Omental fat pad (tissue), 4 donors: Measurements from ENCODE around the gene ERCC3. TPM values are rescaled to one million over a fixed set of nuclear protein-coding genes. Genes with fewer than 3 reads are reported as not detected.
"Not testable (repeated sequence)": the region's sequence is repeated elsewhere in the genome, so short reads cannot be mapped to it uniquely, and the experiment has no call there.

ENCODE experiments used
- ATAC-seq: fragments of 150-250 bp; one replicate; pipeline ENCODE4 v1.9.1; 2016; ENCODE audit warnings: mild to moderate bottlenecking, moderate library complexity; ENCODE audit not compliant: low FRiP score
- DNase-seq: peaks from one replicate; pipeline ENCODE4 v3.0.0-alpha.2; 2019; ENCODE audit warnings: low spot score
- total RNA-seq, 4 donors: library from RNA; depleted of rRNA; stranded (reverse); fragments of >200 nt; gene quantifications; one replicate each; pipeline ENCODE4 v1.1.0, GENCODE V29; 2016
- TF ChIP-seq, protein P1 (sequence below), 3 donors: fragments of 450-650 bp; IDR thresholded peaks; one replicate each; pipeline ENCODE4 v1.5.1; 2016 to 2017; ENCODE audit warnings: antibody characterized with exemption in 3 of 3, mild to moderate bottlenecking in 3 of 3, moderate library complexity in 2 of 3

ERCC3 gene
- total RNA-seq, 4 donors from 2014 or later, result 27.7 to 58.8 (median 37.5) TPM

DNA sequence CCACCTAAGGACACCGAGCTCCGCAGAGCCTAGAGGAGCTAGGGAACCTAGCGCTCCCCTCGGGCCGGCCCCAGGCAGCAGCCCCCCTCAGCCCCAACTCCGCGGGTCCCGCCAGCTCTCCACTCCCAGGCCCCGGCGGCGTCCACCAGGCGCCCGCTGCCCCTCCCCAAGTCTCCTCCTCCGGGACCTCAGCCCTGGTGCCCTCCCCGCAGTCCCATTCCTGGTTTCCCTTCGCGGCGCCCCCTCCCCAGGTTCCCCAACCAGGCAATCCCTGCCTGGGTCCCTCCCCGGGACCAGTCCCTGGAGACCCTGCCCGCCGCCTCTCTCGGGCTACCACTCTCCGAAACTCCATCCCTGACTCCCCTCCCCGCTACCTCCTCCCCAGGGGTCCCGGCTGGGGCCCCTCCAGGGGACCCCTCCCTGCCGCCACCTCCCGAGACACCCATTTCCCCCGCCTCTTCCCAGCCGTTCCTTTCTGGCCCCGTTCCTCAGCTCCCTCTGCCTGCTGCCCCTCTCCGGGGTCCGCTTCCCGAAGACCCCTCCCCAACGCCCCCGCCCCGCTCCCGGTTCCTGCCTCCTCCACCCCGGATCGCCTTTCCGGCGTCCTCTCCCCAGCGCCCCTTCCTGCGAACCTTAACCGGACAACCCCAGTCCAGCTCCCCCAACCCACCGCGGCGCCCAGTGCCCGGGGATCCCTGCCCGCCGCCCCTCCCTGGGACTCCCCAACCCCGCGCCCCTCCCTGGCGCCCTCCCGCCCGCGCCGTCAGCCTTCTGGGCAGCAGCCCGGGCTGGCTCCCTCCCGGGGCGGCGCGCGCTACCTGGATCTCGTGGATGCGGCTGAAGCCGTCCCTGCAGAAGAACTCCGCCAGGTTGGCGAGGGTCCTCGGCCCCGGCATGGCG is 74.5 kb downstream of the ERCC3 start:
- TF ChIP-seq, protein P1, sequence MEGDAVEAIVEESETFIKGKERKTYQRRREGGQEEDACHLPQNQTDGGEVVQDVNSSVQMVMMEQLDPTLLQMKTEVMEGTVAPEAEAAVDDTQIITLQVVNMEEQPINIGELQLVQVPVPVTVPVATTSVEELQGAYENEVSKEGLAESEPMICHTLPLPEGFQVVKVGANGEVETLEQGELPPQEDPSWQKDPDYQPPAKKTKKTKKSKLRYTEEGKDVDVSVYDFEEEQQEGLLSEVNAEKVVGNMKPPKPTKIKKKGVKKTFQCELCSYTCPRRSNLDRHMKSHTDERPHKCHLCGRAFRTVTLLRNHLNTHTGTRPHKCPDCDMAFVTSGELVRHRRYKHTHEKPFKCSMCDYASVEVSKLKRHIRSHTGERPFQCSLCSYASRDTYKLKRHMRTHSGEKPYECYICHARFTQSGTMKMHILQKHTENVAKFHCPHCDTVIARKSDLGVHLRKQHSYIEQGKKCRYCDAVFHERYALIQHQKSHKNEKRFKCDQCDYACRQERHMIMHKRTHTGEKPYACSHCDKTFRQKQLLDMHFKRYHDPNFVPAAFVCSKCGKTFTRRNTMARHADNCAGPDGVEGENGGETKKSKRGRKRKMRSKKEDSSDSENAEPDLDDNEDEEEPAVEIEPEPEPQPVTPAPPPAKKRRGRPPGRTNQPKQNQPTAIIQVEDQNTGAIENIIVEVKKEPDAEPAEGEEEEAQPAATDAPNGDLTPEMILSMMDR (IDR thresholded peaks at IDR 0.05), result no peak
- peak; percentile 30 for ATAC-seq
- DNase-seq, result no peak

GRCh38 chr2:127218812-127219170 is 75.2 kb downstream of the ERCC3 start:
- DNase-seq (no peak), ATAC-seq (no peak)
- TF ChIP-seq, protein P1 (IDR thresholded peaks at IDR 0.05), result no peak

DNA sequence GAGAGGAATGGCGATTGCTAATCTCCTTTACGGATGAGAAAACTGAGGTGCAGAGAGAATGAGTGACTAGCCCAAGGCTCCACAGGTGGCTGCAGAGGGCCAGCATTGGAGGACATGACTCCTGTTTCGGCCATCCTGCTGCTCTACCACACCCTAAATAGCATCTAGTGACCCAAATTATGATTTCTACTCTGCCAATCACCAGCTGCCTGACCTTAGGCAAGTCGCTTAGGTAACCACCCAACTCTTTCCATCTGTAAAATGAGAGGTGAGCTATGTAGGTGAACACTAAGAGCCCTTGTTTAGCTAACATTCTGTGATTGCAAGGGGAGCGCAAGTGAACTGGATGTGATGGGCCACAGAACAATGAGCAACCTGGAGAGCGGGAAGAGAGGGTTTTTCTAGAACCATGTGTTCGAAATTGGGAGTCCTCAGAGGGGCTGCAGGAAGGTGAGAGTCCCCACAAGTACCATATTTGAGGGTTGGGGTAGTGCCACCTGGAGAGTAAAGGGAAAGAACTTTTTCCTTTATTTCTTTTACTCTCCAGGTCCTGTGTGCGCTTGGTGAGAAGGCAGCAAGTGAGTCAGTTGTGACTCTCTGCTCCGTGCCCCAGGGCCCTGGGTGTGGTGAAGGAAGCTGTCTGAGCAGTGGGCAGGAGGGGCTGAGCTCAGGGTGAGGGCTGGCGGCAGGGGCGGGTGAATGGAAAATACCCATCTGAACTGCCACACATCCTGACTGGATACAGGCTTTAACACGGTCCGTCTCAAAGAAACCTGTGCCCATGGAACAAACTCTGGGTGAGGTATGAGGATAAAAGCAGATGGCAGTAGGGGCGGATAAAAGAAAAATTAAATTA is 76.2 kb downstream of the ERCC3 start:
- ATAC-seq (no peak), DNase-seq (no peak)
- TF ChIP-seq, protein P1 (IDR thresholded peaks at IDR 0.05), result no peak

DNA sequence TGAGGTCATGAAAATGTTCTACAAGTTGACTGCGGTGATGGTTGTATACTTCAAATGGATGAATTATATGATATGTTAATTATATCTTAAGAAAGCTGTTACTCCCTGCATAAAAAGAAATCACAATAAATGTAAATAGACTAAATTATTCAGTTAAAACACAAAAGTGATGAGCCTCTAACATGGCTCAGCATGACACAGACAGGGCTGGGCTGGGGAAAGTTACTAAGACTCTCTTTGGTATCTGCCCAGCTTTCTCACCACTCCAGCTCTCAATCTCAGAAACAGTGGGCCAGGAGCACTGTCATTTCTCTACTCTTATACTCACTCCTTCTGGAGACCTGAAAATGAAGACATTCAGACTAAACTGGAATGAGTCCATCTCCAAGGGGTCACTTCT is 77.4 kb downstream of the ERCC3 start:
- DNase-seq (no peak), ATAC-seq (no peak)
- TF ChIP-seq, protein P1 (IDR thresholded peaks at IDR 0.05), result no peak

DNA sequence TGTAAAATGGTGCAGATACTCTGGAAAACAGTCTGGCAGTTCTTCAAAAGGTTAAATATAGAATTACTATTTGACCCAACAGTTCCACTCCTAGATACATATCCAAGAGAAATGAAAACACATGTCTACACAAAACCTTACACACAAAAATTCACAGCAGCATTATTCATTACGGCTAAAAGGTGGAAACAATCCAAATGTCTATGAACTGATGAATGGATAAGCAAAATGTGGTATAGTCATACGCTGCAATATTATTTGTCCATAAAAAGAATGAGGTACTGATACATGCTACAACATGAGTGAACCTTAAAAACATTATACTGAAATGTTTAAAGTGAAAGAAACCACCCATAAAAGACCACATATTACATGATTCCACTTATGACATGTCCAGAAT is 77.8 kb downstream of the ERCC3 start:
- TF ChIP-seq, protein P1 (IDR thresholded peaks at IDR 0.05), result no peak
- DNase-seq, result no peak
- no peak for ATAC-seq

GRCh38 chr2:127214201-127214600 is 79.7 kb downstream of the ERCC3 start:
- not testable (repeated sequence) for DNase-seq, ATAC-seq

GRCh38 chr2:127208313-127208712 is 85.6 kb downstream of the ERCC3 start:
- TF ChIP-seq, protein P1 (IDR thresholded peaks at IDR 0.05), result no peak
- ATAC-seq (no peak), DNase-seq (no peak)
